PFSK-1 (cell line): Measurements from ENCODE around the gene PPCDC.
A peak's percentile ranks its signal among the peaks of the same experiment; 100 is the strongest.

ENCODE experiments used
- FOXP2 ChIP-seq: optimal IDR thresholded peaks from 2 replicates; pipeline ENCODE3; 2011; ENCODE audit warnings: borderline replicate concordance, control low read depth, inconsistent platforms; ENCODE audit not compliant: insufficient read depth; ENCODE audit errors: extremely low read length, extremely low read depth
- POLR2AphosphoS5 ChIP-seq: IDR thresholded peaks from 2 replicates; pipeline ENCODE4 v1.6.1; 2012; ENCODE audit warnings: low read depth, mild to moderate bottlenecking, control low read depth, low read length, moderate library complexity
- SIN3A ChIP-seq: IDR thresholded peaks from 2 replicates; pipeline ENCODE4 v1.6.1; 2012; ENCODE audit warnings: mild to moderate bottlenecking, low read length, moderate library complexity, borderline replicate concordance; ENCODE audit not compliant: insufficient read depth
- TAF1 ChIP-seq: IDR thresholded peaks from 2 replicates; pipeline ENCODE4 v1.6.1; 2012; ENCODE audit warnings: low read length, control low read depth, borderline replicate concordance; ENCODE audit not compliant: insufficient read depth
- TF ChIP-seq, protein P1 (sequence below), 2 experiments: IDR thresholded peaks; 2 replicates each; pipeline versions ENCODE4 v1.6.1 to v1.8.0; 2011 to 2012; ENCODE audit warnings: low read depth in 2 of 2, low read length in 2 of 2, control low read depth in 1 of 2, inconsistent platforms in 1 of 2, mild to moderate bottlenecking in 1 of 2, moderate library complexity in 1 of 2; ENCODE audit not compliant: insufficient read depth in 1 of 2

The PPCDC gene

DNA sequence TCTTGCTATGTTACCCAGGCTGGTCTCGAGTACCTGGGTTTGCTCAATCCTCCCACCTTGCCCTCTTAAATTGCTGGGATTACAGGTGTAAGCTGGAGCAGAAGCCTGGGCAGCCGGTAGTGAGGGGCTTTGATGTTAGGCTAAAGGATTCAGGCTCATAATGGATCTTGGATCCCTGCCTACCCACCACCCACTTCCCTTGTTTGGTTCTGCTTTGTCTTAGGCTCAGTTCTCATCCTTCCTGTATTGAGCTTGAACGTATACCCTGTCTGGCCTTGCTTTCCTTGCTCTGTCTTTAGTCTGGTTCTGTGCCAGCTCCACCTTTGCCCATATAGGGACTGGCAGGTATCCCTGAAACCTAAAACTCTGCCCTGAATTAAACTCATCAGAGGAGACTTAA, 1.7 kb downstream of the PPCDC start:
- TF ChIP-seq SIN3A (no peak), TAF1 (no peak), POLR2AphosphoS5 (no peak), FOXP2 (no peak)
- TF ChIP-seq, protein P1, sequence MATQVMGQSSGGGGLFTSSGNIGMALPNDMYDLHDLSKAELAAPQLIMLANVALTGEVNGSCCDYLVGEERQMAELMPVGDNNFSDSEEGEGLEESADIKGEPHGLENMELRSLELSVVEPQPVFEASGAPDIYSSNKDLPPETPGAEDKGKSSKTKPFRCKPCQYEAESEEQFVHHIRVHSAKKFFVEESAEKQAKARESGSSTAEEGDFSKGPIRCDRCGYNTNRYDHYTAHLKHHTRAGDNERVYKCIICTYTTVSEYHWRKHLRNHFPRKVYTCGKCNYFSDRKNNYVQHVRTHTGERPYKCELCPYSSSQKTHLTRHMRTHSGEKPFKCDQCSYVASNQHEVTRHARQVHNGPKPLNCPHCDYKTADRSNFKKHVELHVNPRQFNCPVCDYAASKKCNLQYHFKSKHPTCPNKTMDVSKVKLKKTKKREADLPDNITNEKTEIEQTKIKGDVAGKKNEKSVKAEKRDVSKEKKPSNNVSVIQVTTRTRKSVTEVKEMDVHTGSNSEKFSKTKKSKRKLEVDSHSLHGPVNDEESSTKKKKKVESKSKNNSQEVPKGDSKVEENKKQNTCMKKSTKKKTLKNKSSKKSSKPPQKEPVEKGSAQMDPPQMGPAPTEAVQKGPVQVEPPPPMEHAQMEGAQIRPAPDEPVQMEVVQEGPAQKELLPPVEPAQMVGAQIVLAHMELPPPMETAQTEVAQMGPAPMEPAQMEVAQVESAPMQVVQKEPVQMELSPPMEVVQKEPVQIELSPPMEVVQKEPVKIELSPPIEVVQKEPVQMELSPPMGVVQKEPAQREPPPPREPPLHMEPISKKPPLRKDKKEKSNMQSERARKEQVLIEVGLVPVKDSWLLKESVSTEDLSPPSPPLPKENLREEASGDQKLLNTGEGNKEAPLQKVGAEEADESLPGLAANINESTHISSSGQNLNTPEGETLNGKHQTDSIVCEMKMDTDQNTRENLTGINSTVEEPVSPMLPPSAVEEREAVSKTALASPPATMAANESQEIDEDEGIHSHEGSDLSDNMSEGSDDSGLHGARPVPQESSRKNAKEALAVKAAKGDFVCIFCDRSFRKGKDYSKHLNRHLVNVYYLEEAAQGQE (IDR thresholded peaks at IDR 0.05; ENCODE audit: insufficient read depth in 1 of 2, low read depth in 2 of 2, low read length in 2 of 2) = no peak

DNA sequence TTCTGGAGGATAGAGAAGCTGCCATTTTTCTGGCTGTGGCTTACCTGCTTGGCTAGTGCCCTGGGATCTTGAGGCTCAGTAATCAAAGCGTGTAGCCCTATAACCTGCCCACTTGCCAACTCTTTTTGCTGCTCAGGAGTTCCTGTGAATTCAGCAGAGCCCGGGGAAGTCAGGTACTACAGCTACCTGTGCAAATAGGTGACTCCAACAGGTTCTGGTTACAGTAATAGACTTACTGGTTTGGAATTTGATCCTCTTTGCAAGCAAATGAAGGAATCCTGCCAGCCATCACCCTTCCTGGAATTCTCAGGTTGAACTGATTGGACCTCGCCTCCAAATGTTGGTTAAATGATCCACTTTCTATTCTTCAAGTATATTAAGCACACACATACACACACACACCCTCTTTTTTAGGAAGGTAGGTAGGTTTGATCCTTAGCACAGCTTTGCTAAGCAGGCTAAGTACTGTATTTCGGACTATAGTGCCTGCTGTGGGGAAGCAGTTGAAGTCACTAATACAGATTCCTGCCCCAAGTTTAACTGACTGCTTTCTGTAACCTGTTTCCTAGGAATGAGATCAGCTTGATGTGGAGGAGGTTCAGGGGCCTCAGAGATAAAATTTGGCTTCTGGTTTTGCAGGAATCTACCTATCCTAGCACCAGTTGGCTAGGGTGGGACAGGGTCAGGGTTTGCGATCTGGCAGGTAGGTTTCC, 2.3 kb downstream of the PPCDC start:
- no peak for TF ChIP-seq SIN3A
- no peak for TF ChIP-seq TAF1
- no peak for TF ChIP-seq FOXP2
- TF ChIP-seq POLR2AphosphoS5 = no peak
- TF ChIP-seq, protein P1 (IDR thresholded peaks at IDR 0.05; ENCODE audit: insufficient read depth in 1 of 2, low read depth in 2 of 2, low read length in 2 of 2) = no peak

DNA sequence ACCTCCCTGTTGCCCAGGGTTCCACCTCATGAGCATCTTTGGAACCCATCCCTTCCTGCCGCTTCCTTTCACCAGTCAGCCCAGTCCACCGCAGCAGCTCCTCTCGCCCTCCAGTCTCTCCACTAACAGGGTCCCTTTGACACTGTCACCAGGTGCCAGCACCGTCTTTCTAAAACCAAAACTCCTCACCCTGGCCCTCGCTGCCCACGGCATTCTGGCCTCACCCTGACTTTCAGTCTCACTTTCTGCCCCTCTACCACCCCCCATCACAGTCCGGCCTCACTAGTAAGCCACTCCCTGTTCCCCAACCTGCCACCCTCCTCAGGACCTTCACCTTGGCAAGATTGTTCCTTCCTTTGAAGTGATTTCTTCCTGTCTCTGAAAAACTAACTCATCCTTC, 4.2 kb downstream of the PPCDC start:
- TF ChIP-seq SIN3A (no peak), FOXP2 (no peak), POLR2AphosphoS5 (no peak), TAF1 (no peak)
- TF ChIP-seq, protein P1 (IDR thresholded peaks at IDR 0.05; ENCODE audit: insufficient read depth in 1 of 2, low read depth in 2 of 2, low read length in 2 of 2) = no peak

GRCh38 chr15:75028991-75029377, 5.6 kb downstream of the PPCDC start:
- TF ChIP-seq, protein P1 (IDR thresholded peaks at IDR 0.05; ENCODE audit: insufficient read depth in 1 of 2, low read depth in 2 of 2, low read length in 2 of 2) = no peak
- no peak for TF ChIP-seq FOXP2
- TF ChIP-seq TAF1 = no peak
- TF ChIP-seq SIN3A = no peak
- TF ChIP-seq POLR2AphosphoS5 = no peak

- TF ChIP-seq SIN3A (no peak), FOXP2 (peak; percentile 61)
Measured at GRCh38 chr15:75029378-75030022, 6.1 kb downstream of the PPCDC start.
